HG03571 (cell line): ENCODE results near the gene S100A9.
"Not testable (repeated sequence)": the region's sequence is repeated elsewhere in the genome, so short reads cannot be mapped to it uniquely, and the experiment has no call there.

Experiments
- ATAC-seq: cut with Tn5 transposase; IDR thresholded peaks from one replicate; pipeline ENCODE4 v1.9.1; 2021; ENCODE audit not compliant: unreplicated experiment

Gene S100A9

DNA sequence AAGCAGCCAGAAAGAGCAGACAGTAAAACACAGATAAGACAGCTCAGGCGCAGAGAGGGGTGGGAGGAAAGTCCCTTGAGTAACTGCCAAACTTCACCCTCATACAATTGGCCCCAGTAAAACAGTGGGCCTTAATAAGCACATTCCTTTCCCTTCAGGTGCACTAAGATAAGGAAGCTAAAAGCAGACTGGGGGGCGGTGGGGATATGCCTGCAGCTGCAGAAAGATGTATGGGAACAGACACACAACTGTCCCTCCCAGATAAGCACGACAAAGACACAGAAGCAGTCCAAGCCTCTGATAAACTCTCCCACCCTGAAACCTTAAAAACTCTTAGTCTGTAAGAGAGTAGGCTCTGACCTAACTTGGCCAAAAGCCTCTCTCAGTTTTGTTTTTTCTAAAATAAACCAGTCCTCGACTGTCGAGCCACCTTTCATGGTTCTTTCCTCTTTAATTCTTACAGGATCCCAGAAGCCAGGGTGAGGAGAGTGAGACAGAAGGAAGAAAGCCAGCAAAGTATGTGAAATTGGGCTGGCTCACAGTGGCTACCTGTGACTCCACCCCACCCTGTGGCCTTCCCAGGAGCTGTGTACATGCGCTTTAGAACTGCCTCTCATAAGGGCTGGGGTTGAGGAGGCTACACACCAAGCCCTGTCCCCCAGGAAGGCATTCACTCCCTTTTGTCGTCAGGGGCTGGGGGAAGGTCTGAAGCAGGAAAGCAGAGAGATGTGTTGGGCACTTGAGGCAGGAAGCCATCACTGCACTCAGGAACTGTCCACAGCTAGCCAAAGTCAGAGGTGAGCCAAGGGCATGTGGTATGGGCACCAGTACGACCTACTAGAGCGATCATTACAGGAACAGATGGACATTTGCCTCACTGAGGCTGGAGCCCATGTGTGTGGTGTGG is 13.6 kb upstream of the S100A9 start:
- no peak for ATAC-seq

GRCh38 chr1:153344718-153345025 is 13.0 kb upstream of the S100A9 start:
- no peak for ATAC-seq

GRCh38 chr1:153345187-153346076 is 12.2 kb upstream of the S100A9 start:
- no peak for ATAC-seq

GRCh38 chr1:153346077-153346723 is 11.5 kb upstream of the S100A9 start:
- ATAC-seq, result no peak

DNA sequence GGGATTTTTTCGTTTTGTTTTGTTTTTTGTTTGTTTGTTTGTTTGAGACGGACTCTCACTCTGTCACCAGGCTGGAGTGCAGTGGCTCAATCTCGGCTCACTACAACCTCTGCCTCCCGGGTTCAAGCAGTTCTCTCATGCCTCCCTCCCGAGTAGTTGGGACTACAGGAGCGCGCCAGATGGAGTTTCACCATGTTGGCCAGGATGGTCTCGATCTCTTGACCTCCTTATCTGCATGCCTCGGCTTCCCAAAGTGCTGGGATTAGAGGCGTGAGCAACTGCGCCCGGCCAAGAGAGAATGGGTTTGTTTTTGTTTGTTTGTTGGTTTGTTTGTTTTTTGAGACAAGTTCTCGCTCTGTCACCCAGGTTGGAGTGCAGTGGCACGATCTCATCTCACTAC is 10.6 kb upstream of the S100A9 start:
- ATAC-seq, result not testable (repeated sequence)

- no peak for ATAC-seq
These were observed 9.8 kb upstream of the S100A9 start for GRCh38 chr1:153347856-153348255.

GRCh38 chr1:153348511-153349362 is 8.9 kb upstream of the S100A9 start, which contains the start of gene PGLYRP4:
PGLYRP4 (minus strand) TSS chr1:153348841; CDS start chr1:153347932, 909 bp downstream.
- no peak for ATAC-seq

- ATAC-seq, result no peak
These were observed 8.0 kb upstream of the S100A9 start for GRCh38 chr1:153349363-153350320.

- no peak for ATAC-seq
These were observed 7.2 kb upstream of the S100A9 start for GRCh38 chr1:153350321-153350957.

DNA sequence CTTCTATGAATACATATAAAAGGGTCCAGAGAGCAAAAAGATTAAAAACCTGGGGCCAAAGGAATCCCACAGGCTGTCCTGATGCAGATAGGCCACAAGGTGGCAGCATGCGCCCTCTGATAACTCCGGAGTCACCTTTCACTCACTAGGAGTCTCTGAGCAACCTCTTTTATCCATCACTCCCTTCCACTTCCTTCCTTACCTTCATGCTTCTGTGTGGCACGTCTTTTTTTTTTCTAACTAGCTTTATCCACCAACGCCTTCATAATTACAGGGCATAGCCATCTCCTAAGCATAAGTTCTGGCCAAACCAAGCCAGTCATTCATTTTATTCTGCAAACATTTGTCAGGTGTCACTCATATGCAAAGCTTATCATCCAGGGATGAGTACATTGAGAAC is 5.1 kb upstream of the S100A9 start:
- no peak for ATAC-seq

DNA sequence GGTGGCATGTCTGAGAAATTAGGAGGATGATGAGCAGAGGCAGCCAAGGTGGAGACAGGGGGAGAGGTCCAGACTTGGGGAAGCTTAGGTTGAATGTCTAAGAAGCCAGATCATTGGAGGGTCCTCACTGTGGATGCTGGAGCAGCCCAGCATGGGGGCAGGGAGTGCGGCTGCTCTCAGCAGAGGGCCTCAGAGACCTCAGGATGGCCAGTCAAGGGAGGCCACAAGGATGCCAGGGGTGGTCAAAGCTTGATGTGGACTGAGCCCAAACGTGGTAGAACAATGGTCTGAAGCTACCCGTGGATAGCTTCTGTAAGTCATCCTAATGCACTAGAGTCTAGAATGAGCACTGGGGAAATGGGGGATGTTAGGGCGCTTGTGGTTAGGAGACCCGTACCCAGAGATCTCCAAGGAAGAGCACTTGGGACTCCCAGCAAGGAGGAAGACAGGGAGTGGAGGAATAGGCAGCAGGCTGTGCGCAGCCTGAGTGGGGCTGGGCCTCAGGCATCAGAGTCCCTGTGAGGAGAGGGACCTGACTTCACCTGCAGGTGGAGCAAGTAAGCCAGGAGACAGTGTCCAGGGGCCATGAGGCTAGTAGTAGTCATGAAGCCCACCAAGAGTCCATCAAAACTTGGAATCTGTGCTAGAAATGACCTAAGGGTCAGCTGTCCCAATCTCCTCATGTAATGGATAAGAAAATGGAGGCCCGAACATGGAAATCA is 4.3 kb upstream of the S100A9 start:
- ATAC-seq, result no peak

DNA sequence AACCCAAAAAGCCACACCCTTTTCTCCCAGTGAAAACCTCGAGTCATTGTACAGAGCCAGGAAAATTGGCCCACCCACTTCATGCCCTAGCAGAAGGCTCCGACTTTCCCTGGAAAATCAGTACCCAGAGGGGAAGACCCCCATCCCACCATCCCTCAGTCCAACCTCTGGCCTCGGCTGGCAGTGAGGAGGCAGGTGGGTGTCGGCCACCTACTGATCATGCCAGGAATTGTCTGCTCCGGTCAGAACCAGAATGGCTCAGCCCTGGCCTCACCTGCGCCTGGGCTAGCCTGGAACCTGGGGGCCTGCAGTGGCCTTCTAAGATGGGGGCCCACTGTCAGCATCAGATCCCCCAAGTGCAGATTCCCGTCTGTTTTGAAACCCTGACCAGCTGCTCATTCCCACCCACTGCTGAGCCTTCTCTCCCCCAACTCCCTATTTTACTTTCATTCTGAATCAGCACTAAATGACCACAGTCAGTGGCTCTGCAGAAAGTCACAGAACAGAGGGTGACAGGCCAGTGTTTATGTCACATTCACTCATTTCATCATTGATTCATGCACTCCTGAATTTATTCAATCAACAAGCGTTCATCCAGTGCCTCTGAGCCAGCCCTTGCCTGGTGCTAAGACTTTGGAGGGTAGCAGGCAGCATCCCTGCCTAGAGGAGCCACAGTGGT is 3.0 kb upstream of the S100A9 start:
- ATAC-seq, result no peak

- no peak for ATAC-seq
These were observed 2.1 kb upstream of the S100A9 start for GRCh38 chr1:153355445-153356071.

DNA sequence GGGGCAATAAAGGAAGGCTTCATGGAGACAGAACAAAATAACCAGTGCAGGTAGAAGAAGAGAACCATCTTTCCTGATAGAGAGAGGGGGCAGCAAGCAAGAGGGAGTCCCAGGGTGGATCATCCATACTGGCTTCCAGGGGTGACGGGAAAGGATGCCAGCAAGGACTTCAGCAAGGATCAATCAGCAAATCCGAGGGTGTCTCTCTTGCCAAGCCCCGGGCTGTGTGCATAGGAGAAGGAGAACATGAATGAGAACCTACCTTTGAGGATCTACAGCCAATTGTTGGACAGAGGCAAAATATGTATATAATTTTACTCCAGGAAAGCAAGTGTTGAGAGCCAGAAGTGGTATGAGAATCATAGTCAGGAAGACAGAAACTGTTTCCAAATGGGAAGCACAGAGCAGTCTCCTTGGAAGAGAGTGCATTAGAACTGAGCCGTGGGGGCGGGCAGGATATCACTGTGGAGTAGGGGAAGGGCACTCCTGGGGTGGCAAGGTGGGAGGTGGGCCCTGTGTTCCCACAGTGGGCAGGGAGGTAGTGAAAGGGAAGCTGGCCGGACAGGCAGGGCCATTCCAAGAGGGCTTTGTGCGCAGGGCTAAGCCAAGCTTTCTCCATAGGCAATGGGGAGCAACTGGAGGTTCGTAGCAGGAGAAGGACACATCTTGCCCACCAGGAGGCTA is 1.1 kb upstream of the S100A9 start:
- no peak for ATAC-seq

DNA sequence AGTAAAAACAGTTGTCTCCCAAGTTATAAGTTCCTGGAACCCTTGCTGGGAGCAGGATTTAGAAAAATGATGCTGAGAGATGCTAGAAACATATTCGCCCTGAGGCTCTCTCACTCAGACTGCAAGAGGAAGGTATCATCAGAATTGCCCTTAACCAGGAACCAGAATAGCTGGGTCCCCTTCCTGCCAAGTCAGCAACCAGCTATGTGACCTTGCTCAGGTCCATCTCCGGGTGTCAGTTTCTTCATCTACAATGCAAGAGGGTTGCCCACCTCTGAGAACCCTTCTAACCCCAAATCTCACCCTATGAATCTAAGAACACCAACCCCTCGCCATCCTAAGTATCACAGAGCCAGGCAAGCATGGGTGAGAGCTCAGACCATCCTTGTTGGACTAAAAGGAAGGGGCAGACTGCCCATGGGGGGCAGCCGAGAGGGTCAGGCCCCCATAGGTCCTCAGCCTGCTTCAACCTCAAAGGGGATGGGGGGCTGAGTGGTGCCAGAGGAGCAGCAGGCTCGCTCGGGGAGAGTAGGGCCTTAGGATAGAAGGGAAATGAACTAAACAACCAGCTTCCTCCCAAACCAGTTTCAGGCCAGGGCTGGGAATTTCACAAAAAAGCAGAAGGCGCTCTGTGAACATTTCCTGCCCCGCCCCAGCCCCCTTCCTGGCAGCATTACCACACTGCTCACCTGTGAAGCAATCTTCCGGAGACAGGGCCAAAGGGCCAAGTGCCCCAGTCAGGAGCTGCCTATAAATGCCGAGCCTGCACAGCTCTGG is 390 bp upstream of the S100A9 start:
- no peak for ATAC-seq

DNA sequence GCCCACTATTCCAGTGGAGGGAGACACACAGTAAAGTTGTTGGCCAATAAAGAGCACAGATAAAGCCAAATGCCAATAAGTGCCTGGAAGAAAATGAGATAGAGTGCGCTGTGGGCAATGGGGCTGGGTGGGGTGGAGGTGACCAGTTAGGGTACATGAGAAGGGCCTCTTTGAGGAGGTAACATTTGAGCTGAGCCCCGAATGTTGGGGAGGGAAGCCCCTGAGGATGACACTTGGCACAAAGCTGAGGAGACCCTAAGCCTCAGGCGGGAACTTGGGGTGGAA is 979 bp downstream of the S100A9 start:
- ATAC-seq, result no peak
